Subcutaneous abdominal adipose tissue (tissue), 5 donors: ENCODE data around the gene RUFY2.

Source experiments
- H3K27ac ChIP-seq: one replicate; pipeline ENCODE4 v1.7.0; 2013; ENCODE audit warnings: low read depth, mild to moderate bottlenecking, inconsistent platforms, low read length, moderate library complexity
- H3K27me3 ChIP-seq, 5 donors: one replicate each; pipeline ENCODE4 v1.7.0; 2013; ENCODE audit warnings: low read length in 5 of 5, inconsistent platforms in 1 of 5; ENCODE audit not compliant: control insufficient read depth in 5 of 5, insufficient read depth in 4 of 5
- H3K36me3 ChIP-seq, 5 donors: one replicate each; pipeline ENCODE4 v1.7.0; 2013; ENCODE audit warnings: low read length in 5 of 5; ENCODE audit not compliant: control insufficient read depth in 5 of 5, insufficient read depth in 5 of 5
- H3K4me1 ChIP-seq, 5 donors: one replicate each; pipeline ENCODE4 v1.7.0; 2013; ENCODE audit warnings: low read length in 5 of 5, mild to moderate bottlenecking in 3 of 5, moderate library complexity in 1 of 5; ENCODE audit not compliant: control insufficient read depth in 5 of 5, insufficient read depth in 5 of 5
- H3K4me3 ChIP-seq, 5 donors: one replicate each; pipeline ENCODE4 v1.7.0; 2013; ENCODE audit warnings: low read length in 5 of 5, low read depth in 1 of 5
- H3K9ac ChIP-seq, 5 donors: one replicate each; pipeline ENCODE4 v1.7.0; 2013; ENCODE audit warnings: low read length in 5 of 5, mild to moderate bottlenecking in 4 of 5, moderate library complexity in 3 of 5
- H3K9me3 ChIP-seq, 5 donors: one replicate each; pipeline ENCODE4 v1.7.0; 2013; ENCODE audit warnings: low read length in 5 of 5; ENCODE audit not compliant: control insufficient read depth in 5 of 5
- donor health status: healthy.
- donor health status: healthy.
- donor health status: healthy.
- donor health status: healthy.
- donor health status: healthy.

RUFY2 gene

DNA sequence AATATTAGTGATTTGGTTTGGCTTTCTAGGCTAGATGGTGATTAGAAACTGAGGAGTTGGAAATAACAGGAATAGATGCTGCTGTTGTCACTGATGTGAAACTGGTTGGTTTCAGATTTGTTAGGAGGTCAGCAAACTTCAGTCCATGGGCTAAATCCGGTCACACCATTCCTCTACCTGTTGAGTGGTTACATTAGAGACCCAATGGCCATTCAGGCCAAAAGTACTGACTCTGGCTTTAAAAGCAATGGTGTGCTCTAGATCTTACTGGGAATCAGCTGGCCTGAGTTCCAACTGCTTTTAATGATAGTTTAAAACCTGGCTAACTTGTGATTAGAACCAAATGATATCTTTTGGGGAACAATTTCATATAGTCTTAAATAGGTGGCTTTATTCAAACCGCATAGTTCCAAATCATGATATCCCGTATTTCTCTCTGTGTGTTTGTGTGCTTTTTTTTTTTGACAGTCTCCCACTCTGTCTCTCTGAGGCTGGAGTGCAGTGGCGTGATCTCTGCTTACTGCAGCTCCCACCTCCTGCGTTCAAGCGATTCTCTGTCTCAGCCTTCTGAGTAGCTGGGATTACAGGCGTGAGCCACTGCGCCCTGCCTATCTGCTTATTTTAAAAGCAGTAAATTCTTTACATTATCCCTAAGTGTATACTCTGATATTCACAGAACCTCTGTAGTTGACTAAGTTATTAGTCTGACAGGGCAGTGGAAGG, 66.6 kb downstream of the RUFY2 start:
- H3K9me3 ChIP-seq, result no peaks in the 10 kb centered on the region

DNA sequence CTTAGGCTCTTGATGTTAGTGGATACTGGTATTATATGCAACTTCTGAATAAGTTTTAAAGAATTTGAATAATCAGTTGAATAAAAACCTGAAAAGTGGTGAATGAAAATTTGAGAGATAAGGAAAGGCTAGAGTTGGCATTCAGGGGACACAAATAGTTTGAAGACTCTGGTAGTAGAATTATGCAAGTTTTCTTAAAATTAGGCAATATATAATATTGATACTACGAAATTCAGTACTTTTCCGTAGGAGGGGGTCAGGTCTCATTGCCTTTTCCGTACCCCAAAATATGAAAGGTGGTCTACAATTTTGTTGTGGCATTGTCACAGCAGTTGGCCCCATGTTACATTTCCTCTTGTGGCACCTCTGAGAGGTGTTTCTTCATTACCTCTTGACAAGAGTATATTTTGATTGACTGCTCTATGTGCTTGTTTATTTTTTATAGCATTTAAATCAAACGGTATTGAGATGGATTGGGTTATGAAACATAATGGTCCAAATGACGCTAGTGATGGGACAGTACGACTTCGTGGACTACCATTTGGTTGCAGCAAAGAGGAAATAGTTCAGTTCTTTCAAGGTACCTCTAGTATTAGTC, 70.2 kb downstream of the RUFY2 start:
- Histone ChIP-seq H3K27ac (peak overlapping the region; percentile 11), H3K9ac (peak overlapping the region in 1 of 5 donors; percentile 22), H3K9me3 (no peaks in the 10 kb centered on the region)

More for the DNA sequence above, 66.6 kb downstream of the RUFY2 start:
- H3K4me3 ChIP-seq, result no peak overlapping the region
- no peak overlapping the region for H3K9ac ChIP-seq
- H3K27ac ChIP-seq, result no peak overlapping the region
- no peaks in the 10 kb centered on the region for H3K27me3 ChIP-seq
- H3K36me3 ChIP-seq, result peaks cover 56 to 71% (median 66%) of the 10 kb centered on the region in 5 donors
- peaks cover 7 to 30% (median 25%) of the 10 kb centered on the region in 5 donors for H3K4me1 ChIP-seq

DNA sequence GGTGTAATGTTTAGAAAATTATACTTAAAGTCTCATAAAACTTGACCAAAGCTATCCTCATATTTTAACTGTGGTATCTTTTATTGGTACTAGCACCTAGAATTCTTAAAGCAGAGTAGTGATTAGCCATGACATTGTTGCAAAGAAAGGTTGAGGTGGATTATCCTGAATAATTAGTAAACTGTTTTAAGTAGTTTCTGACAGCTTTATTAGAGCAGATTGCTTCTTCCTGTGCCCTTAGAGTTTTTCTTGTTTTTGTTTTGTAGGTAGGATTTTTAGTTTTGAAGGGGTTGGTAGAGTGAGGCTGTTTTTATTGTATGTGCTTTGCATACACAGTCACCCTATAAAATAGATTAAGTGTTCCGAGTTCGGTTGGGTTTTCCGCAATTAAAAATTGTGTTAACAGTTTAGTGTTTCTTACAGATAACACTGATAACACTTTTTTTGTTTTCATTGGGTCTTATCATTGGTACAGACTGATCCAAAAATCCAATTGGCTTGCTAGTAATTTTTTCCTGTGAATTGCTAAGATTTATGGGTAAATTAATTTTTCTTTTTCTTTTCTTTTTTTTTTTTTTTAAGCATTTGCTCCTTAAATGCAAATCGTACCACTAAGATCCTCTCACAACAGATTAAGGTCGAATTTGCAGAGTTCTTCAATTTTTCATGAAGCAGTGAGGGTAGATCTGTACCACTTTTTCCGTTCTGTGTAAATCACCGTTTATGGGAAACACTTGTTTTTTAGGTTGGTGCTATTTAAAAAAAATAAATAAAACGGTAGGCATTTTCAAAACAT, 72.2 kb downstream of the RUFY2 start:
- Histone ChIP-seq H3K36me3 (peaks cover 14 to 17% (median 16%) of the 10 kb centered on the region in 5 donors), H3K4me1 (peaks cover 12 to 65% (median 61%) of the 10 kb centered on the region in 5 donors), H3K9ac (peak overlapping the region; percentile 7 to 100 (median 99)), H3K27ac (peak overlapping the region; percentile 98), H3K9me3 (no peaks in the 10 kb centered on the region), H3K27me3 (no peaks in the 10 kb centered on the region), H3K4me3 (peak overlapping the region; percentile 96 to 99 (median 98))

More for the DNA sequence above, 70.2 kb downstream of the RUFY2 start:
- no peaks in the 10 kb centered on the region for H3K27me3 ChIP-seq
- peak overlapping the region in 3 of 5 donors; percentile 1 to 47 (median 29) for H3K4me3 ChIP-seq
- H3K36me3 ChIP-seq, result peaks cover 30 to 37% (median 35%) of the 10 kb centered on the region in 5 donors
- H3K4me1 ChIP-seq, result peaks cover 9 to 54% (median 47%) of the 10 kb centered on the region in 5 donors

DNA sequence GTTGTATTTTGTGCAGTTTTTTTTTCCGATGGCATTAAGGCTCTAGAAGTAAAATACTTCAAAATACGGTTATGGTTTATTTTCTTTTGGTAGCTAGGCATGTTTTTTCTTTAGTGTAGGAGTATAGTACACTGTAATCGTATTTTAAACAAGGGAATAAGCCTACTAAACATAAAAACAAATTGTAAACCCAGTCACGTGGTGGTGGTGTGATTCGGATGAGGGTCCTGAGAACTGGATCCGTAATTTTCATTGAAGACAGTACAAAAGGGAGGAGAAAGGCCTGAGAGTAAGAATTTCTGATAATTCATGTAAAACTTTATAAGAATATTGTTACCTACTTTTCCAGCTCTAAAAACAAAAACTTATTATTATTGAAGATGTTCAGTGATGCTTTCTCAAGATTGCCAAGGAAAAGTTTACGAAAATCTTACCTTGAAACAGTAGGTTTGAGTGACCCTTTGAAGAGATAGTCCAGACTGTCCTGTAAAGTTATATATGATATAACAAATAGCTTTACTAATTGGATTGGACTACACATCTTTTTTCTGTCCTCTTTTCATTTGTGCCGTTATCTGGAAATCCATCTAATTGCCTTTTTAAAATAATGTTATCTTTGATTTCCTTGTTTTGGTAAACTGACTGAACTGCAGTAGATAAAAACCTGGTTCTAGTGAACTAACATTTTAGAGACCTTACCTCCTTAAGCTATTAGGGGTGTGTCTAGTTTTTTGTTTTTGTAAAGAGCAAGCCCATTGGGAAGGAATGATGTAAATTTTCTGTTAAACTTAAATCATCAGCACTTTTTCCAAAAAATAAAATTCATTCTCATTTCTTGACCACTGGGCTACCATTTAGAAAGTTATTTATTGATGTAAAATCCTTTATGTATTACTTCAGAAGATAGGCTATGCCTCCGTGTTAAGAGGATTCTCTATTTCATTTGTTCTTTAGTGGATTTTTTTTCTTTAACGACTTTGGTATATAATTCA, 73.3 kb downstream of the RUFY2 start:
- no peaks in the 10 kb centered on the region for H3K27me3 ChIP-seq
- H3K9me3 ChIP-seq, result no peaks in the 10 kb centered on the region
- peak overlapping the region; percentile 96 to 99 (median 98) for H3K4me3 ChIP-seq
- peak overlapping the region; percentile 98 for H3K27ac ChIP-seq
- H3K4me1 ChIP-seq, result peaks cover 12 to 74% (median 72%) of the 10 kb centered on the region in 5 donors
- H3K36me3 ChIP-seq, result peaks cover 4 to 6% (median 5%) of the 10 kb centered on the region in 5 donors
- H3K9ac ChIP-seq, result peak overlapping the region; percentile 95 to 100 (median 99)

DNA sequence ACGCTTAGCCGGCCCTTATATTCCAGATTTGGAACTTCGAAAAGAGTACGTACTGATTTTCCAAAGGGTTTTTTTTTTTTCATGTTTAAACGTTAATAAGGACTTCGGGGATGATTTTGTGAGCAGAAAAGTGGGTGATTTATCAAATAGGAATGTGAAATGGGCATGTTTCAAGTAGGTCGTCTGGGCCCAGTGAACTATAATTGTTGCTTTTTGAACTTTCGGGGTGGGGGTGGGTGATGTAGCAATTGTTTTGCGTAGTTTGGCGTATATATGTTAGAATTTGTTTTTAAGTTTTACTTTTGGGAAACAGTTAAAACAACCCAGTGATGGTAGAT, 74.0 kb downstream of the RUFY2 start:
- Histone ChIP-seq H3K27ac (peak overlapping the region; percentile 98), H3K27me3 (no peaks in the 10 kb centered on the region), H3K4me3 (peak overlapping the region; percentile 96 to 99 (median 98)), H3K36me3 (no peaks in the 10 kb centered on the region), H3K9me3 (no peaks in the 10 kb centered on the region), H3K4me1 (peaks cover 12 to 78% (median 76%) of the 10 kb centered on the region in 5 donors), H3K9ac (peak overlapping the region; percentile 95 to 100 (median 99))

GRCh38 chr10:68332259-68333057, 74.6 kb downstream of the RUFY2 start, which contains the start of gene PBLD:
PBLD (minus strand) TSS chr10:68332928; CDS start chr10:68306844, 26,084 bp downstream.
- Histone ChIP-seq H3K27ac (peak within 1 kb of the TSS; percentile 98), H3K36me3 (no peaks in the 10 kb centered on the region), H3K4me1 (peaks cover 12 to 79% (median 76%) of the 10 kb centered on the region in 5 donors), H3K4me3 (peak within 1 kb of the TSS; percentile 96 to 99 (median 98)), H3K9me3 (no peaks in the 10 kb centered on the region), H3K9ac (peak within 1 kb of the TSS; percentile 95 to 100 (median 99)), H3K27me3 (no peaks in the 10 kb centered on the region)

DNA sequence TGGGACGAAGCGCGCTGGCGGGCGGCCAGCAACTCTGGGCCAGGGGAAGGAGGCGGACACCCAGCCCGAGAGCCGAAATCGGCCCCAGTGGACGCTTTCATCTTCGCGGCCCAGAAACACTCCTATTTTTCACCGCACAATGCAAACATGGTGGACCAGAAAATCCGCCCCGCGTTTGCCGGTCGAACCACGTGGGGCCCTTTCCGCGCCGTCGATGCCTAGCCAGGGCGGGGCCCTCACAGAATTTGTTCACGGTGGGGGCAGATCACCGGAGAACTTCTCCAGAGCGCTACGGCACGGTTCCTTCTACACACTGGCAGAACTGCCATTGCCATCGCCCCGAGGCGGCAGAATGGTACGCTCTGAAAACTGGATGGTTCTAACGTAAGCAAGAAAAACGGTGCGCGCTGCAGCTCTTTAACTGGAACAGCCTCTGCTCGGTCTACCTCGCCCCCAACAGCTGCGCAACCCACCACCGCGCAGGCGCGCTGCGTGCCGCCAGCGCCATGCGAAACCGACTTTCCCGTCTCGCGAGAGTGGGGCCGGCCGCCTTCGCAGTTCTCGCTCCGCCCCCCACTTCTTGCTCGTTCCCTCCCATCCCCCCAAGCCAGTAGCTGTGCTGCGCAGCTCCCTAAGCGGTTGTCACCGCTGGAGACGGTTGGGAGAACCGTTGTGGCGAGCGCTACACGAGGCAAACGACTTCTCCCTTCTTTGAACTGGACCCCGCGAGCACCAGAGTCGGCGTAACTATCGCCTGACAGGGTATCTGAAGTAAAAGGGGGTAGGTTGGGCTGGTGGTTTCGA, 75.4 kb downstream of the RUFY2 start, which contains the start of gene HNRNPH3:
Gene HNRNPH3 (plus strand): TSS at position 610 of the 804 bp plus-strand sequence. CDS start 5,158 bp downstream, outside the sequence.
- Histone ChIP-seq H3K27ac (peak within 1 kb of the TSS; percentile 98), H3K36me3 (no peaks in the 10 kb centered on the region), H3K9ac (peak within 1 kb of the TSS; percentile 95 to 100 (median 99)), H3K9me3 (no peaks in the 10 kb centered on the region), H3K4me3 (peak within 1 kb of the TSS; percentile 96 to 99 (median 98)), H3K4me1 (peaks cover 12 to 71% (median 69%) of the 10 kb centered on the region in 5 donors), H3K27me3 (no peaks in the 10 kb centered on the region)

GRCh38 chr10:68330852-68331454, 76.1 kb downstream of the RUFY2 start:
- peaks cover 8 to 64% (median 62%) of the 10 kb centered on the region in 5 donors for H3K4me1 ChIP-seq
- H3K4me3 ChIP-seq, result peak overlapping the region; percentile 96 to 99 (median 98)
- H3K9me3 ChIP-seq, result no peaks in the 10 kb centered on the region
- H3K9ac ChIP-seq, result peak overlapping the region; percentile 20 to 100 (median 99)
- peak overlapping the region; percentile 98 for H3K27ac ChIP-seq
- no peaks in the 10 kb centered on the region for H3K36me3 ChIP-seq
- no peaks in the 10 kb centered on the region for H3K27me3 ChIP-seq
